WTC11 (cell line): ENCODE measurements around the gene FLRT3. TPM values are rescaled to one million over a fixed set of nuclear protein-coding genes. Genes with fewer than 3 reads are reported as not detected.

Experiments
- ATAC-seq: fragments of 200-7000 bp; cut with Tn5 transposase; 2 replicates; pipeline ENCODE4 v1.10.0; 2021; ENCODE audit warnings: mild to moderate bottlenecking, moderate library complexity
- CTCF ChIA-PET: fragments of 300-600 bp; sonication (Branson Sonifier 250); formaldehyde crosslinking; loops from one replicate; lab custom pipeline; 2021; ENCODE audit warnings: antibody characterized with exemption; lab: Charles Lee
- POLR2A ChIA-PET: fragments of 350-600 bp; sonication (Branson Sonifier 250); formaldehyde crosslinking; loops from one replicate; lab custom pipeline; 2021; ENCODE audit warnings: antibody characterized with exemption; lab: Charles Lee
- DNase-seq: peaks from one replicate; pipeline ENCODE4 v3.0.0; 2021; ENCODE audit warnings: low spot score
- H3K27ac Mint-ChIP-seq: 2 replicates; pipeline ENCODE4 v1.8.0; 2021; ENCODE audit warnings: mixed read lengths
- H3K27me3 Mint-ChIP-seq: 2 replicates; pipeline ENCODE4 v1.8.0; 2021; ENCODE audit warnings: low read depth, mild to moderate bottlenecking, moderate library complexity, mixed read lengths
- H3K36me3 Mint-ChIP-seq: 2 replicates; pipeline ENCODE4 v1.8.0; 2021; ENCODE audit warnings: mixed read lengths
- H3K4me1 Mint-ChIP-seq: 2 replicates; pipeline ENCODE4 v1.8.0; 2022; ENCODE audit warnings: mixed read lengths
- H3K4me3 Mint-ChIP-seq: 2 replicates; pipeline ENCODE4 v1.8.0; 2021; ENCODE audit warnings: mild to moderate bottlenecking, moderate library complexity, mixed read lengths
- H3K9me3 Mint-ChIP-seq: 2 replicates; pipeline ENCODE4 v1.8.0; 2021; ENCODE audit warnings: mixed read lengths
- ATF1 ChIP-seq: sonication (generic); formaldehyde crosslinking; IDR thresholded peaks from 2 replicates; pipeline ENCODE4 v1.8.1; 2023; ENCODE audit warnings: mild to moderate bottlenecking, moderate library complexity, missing genetic modification reagents
- ELF4 ChIP-seq: sonication (generic); formaldehyde crosslinking; IDR thresholded peaks from 2 replicates; pipeline ENCODE4 v1.8.1; 2022; ENCODE audit warnings: low read depth, mild to moderate bottlenecking, moderate library complexity, missing genetic modification reagents
- EMX1 ChIP-seq: fragments of 250-450 bp; sonication (Bioruptor Pico); IDR thresholded peaks from 2 replicates; pipeline ENCODE4 v1.8.0; 2021; ENCODE audit warnings: mild to moderate bottlenecking
- ETV6 ChIP-seq: sonication (generic); formaldehyde crosslinking; IDR thresholded peaks from 2 replicates; pipeline ENCODE4 v1.8.1; 2022; ENCODE audit warnings: mild to moderate bottlenecking, missing genetic modification reagents
- FOXP1 ChIP-seq: sonication (generic); formaldehyde crosslinking; IDR thresholded peaks from 2 replicates; pipeline ENCODE4 v1.8.0; 2022; ENCODE audit warnings: missing genetic modification reagents, mild to moderate bottlenecking, moderate library complexity, borderline replicate concordance
- GABPB1 ChIP-seq: sonication (generic); formaldehyde crosslinking; IDR thresholded peaks from 2 replicates; pipeline ENCODE4 v1.8.1; 2023; ENCODE audit warnings: mild to moderate bottlenecking, missing genetic modification reagents
- JUN ChIP-seq: sonication (generic); formaldehyde crosslinking; IDR thresholded peaks from 2 replicates; pipeline ENCODE4 v1.8.0; 2023; ENCODE audit warnings: mild to moderate bottlenecking, missing genetic modification reagents
- NFE2L1 ChIP-seq: sonication (generic); formaldehyde crosslinking; IDR thresholded peaks from 2 replicates; pipeline ENCODE4 v1.8.1; 2023; ENCODE audit warnings: missing genetic modification reagents
- NR1H2 ChIP-seq: sonication (generic); formaldehyde crosslinking; IDR thresholded peaks from 2 replicates; pipeline ENCODE4 v1.9.0; 2021; ENCODE audit warnings: mild to moderate bottlenecking, moderate library complexity, missing genetic modification reagents
- NR3C1 ChIP-seq: sonication (generic); formaldehyde crosslinking; conservative IDR thresholded peaks from 2 replicates; pipeline ENCODE4 v1.8.1; 2023; ENCODE audit warnings: low read depth, mild to moderate bottlenecking, missing genetic modification reagents
- RELA ChIP-seq: sonication (generic); formaldehyde crosslinking; IDR thresholded peaks from 2 replicates; pipeline ENCODE4 v1.8.1; 2022; ENCODE audit warnings: missing genetic modification reagents, mild to moderate bottlenecking, borderline replicate concordance
- SMAD4 ChIP-seq: sonication (generic); formaldehyde crosslinking; IDR thresholded peaks from 2 replicates; pipeline ENCODE4 v1.8.0; 2022; ENCODE audit warnings: mild to moderate bottlenecking, missing genetic modification reagents
- total RNA-seq: library from RNA; stranded (reverse); gene quantifications from 3 replicates; pipeline ENCODE4 v1.2.3, GENCODE V29; 2021
- TF ChIP-seq, protein P1 (sequence below): sonication (generic); formaldehyde crosslinking; IDR thresholded peaks from 2 replicates; pipeline ENCODE4 v1.8.1; 2022; ENCODE audit warnings: missing genetic modification reagents, borderline replicate concordance
- TF ChIP-seq, protein P2 (sequence below): sonication (generic); formaldehyde crosslinking; IDR thresholded peaks from 2 replicates; pipeline ENCODE4 v1.8.0; 2022; ENCODE audit warnings: missing genetic modification reagents
- TF ChIP-seq, protein P3 (sequence below): fragments of 250-450 bp; sonication (Bioruptor Pico); IDR thresholded peaks from 2 replicates; pipeline ENCODE4 v2.1.2; 2022; ENCODE audit warnings: mild to moderate bottlenecking, moderate library complexity
- TF ChIP-seq, protein P4 (sequence below): sonication (generic); formaldehyde crosslinking; IDR thresholded peaks from 2 replicates; pipeline ENCODE4 v1.8.1; 2023; ENCODE audit warnings: mild to moderate bottlenecking, missing genetic modification reagents, moderate library complexity
- TF ChIP-seq, protein P5 (sequence below): sonication (generic); formaldehyde crosslinking; IDR thresholded peaks from 2 replicates; pipeline ENCODE4 v1.8.0; 2022; ENCODE audit warnings: mild to moderate bottlenecking, missing genetic modification reagents
- TF ChIP-seq, protein P6 (sequence below): sonication (generic); formaldehyde crosslinking; IDR thresholded peaks from 2 replicates; pipeline ENCODE4 v1.8.1; 2023; ENCODE audit warnings: mild to moderate bottlenecking, missing genetic modification reagents
- TF ChIP-seq, protein P7 (sequence below): sonication (generic); formaldehyde crosslinking; IDR thresholded peaks from 2 replicates; pipeline ENCODE4 v1.8.1; 2022; ENCODE audit warnings: mild to moderate bottlenecking, missing genetic modification reagents, moderate library complexity, borderline replicate concordance
- TF ChIP-seq, protein P8 (sequence below): fragments of 250-450 bp; sonication (Bioruptor Pico); IDR thresholded peaks from 2 replicates; pipeline ENCODE4 v1.8.0; 2021; ENCODE audit warnings: mild to moderate bottlenecking

The FLRT3 gene
- total RNA-seq, 1 experiment from 2014 or later = 0.79 TPM

DNA sequence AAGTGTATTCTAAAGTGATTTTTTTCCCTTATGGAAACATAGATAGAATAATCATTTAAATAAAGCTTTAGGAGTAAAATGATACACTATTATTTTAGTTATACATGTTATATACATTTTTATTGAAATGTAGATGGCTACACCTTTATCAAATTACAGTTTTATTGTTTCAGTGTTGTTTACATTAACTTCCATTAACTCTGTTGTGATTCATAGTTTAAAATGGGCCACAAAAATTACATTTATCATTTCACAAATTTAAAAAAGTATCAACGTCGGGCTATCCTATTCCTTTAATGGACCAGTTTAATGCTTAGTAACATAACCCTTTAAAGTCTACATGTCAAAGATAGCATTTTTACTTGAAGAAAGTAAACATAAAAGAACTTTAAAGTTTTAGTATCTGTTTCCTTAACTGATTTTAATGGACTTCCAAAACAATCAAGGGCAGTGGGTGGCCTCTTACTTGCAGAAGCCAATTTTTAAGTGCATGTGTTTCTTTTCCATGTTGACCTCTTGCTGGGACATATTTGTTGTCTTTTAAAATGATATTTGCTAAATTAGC is 47.8 kb upstream of the FLRT3 start:
- TF ChIP-seq JUN (no peak), GABPB1 (CRISPR knock-in tag) (no peak), ETV6 (CRISPR knock-in tag) (no peak), FOXP1 (no peak), ELF4 (no peak)
- TF ChIP-seq, protein P1, sequence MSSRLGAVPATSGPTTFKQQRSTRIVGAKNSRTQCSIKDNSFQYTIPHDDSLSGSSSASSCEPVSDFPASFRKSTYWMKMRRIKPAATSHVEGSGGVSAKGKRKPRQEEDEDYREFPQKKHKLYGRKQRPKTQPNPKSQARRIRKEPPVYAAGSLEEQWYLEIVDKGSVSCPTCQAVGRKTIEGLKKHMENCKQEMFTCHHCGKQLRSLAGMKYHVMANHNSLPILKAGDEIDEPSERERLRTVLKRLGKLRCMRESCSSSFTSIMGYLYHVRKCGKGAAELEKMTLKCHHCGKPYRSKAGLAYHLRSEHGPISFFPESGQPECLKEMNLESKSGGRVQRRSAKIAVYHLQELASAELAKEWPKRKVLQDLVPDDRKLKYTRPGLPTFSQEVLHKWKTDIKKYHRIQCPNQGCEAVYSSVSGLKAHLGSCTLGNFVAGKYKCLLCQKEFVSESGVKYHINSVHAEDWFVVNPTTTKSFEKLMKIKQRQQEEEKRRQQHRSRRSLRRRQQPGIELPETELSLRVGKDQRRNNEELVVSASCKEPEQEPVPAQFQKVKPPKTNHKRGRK (CRISPR knock-in tag) = no peak
- TF ChIP-seq, protein P2, sequence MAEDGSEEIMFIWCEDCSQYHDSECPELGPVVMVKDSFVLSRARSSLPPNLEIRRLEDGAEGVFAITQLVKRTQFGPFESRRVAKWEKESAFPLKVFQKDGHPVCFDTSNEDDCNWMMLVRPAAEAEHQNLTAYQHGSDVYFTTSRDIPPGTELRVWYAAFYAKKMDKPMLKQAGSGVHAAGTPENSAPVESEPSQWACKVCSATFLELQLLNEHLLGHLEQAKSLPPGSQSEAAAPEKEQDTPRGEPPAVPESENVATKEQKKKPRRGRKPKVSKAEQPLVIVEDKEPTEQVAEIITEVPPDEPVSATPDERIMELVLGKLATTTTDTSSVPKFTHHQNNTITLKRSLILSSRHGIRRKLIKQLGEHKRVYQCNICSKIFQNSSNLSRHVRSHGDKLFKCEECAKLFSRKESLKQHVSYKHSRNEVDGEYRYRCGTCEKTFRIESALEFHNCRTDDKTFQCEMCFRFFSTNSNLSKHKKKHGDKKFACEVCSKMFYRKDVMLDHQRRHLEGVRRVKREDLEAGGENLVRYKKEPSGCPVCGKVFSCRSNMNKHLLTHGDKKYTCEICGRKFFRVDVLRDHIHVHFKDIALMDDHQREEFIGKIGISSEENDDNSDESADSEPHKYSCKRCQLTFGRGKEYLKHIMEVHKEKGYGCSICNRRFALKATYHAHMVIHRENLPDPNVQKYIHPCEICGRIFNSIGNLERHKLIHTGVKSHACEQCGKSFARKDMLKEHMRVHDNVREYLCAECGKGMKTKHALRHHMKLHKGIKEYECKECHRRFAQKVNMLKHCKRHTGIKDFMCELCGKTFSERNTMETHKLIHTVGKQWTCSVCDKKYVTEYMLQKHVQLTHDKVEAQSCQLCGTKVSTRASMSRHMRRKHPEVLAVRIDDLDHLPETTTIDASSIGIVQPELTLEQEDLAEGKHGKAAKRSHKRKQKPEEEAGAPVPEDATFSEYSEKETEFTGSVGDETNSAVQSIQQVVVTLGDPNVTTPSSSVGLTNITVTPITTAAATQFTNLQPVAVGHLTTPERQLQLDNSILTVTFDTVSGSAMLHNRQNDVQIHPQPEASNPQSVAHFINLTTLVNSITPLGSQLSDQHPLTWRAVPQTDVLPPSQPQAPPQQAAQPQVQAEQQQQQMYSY (CRISPR knock-in tag) = no peak
- Mint-ChIP-seq H3K4me3 (no peak overlapping the region), H3K4me1 (peaks cover 16% of the 10 kb centered on the region), H3K9me3 (peaks cover 4% of the 10 kb centered on the region), H3K36me3 (peaks cover 5% of the 10 kb centered on the region; the same call in 1 of the 2 replicates), H3K27me3 (no peaks in the 10 kb centered on the region), H3K27ac (no peak overlapping the region)
- DNase-seq (no peak), ATAC-seq (no peak)
- ChIA-PET POLR2A (no interaction called here), CTCF (no interaction called here)

DNA sequence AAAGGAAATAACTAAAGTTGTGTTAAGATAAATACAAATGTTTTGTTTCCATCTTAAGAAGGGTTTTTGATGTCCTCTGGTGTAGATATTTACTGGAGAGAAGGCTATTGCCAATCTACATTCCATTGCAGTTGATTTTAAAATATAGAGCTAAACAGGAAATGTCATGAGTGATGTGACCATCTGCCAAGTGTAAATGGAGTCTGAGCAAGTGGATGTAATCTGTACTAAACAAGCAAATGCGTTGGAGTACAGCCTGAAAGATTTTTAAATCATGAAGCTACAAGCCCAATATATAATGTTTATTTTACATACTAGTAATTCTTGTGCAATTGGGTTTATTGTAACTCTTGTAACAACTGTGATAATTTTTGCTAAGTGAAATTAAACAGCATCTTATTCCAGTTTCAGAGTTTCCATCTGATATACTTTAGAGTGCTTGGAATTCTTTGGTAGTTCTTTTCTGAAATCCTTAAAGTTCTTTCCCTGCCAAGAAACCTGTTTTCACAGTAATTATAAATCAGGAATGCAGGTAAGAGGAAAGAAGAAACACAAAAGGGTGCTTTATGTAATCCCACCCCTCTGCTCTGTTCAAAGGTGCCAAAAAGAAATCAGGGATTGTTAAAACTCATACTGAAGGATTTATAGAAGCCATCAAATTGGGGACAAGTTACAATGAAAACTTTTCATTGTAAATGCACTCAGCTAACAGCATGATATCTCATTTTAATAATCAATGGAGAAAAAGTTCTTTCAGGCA is 47.2 kb upstream of the FLRT3 start:
- Mint-ChIP-seq H3K4me3 (no peak overlapping the region), H3K9me3 (peaks cover 4% of the 10 kb centered on the region), H3K36me3 (peaks cover 5% of the 10 kb centered on the region; the same call in 1 of the 2 replicates), H3K27me3 (no peaks in the 10 kb centered on the region), H3K27ac (no peak overlapping the region), H3K4me1 (peaks cover 16% of the 10 kb centered on the region)
- ChIA-PET CTCF (no interaction called here), POLR2A (no interaction called here)
- ATAC-seq (no peak), DNase-seq (no peak)
- TF ChIP-seq EMX1 (CRISPR knock-in tag) (no peak), ATF1 (CRISPR knock-in tag) (no peak), NR1H2 (CRISPR knock-in tag) (no peak), NR3C1 (no peak), NFE2L1 (no peak), ETV6 (CRISPR knock-in tag) (no peak), RELA (CRISPR knock-in tag) (no peak), SMAD4 (CRISPR knock-in tag) (no peak)
- TF ChIP-seq, protein P3, sequence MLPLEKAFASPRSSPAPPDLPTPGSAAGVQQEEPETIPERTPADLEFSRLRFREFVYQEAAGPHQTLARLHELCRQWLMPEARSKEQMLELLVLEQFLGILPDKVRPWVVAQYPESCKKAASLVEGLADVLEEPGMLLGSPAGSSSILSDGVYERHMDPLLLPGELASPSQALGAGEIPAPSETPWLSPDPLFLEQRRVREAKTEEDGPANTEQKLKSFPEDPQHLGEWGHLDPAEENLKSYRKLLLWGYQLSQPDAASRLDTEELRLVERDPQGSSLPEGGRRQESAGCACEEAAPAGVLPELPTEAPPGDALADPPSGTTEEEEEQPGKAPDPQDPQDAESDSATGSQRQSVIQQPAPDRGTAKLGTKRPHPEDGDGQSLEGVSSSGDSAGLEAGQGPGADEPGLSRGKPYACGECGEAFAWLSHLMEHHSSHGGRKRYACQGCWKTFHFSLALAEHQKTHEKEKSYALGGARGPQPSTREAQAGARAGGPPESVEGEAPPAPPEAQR (CRISPR knock-in tag) = no peak
- TF ChIP-seq, protein P4, sequence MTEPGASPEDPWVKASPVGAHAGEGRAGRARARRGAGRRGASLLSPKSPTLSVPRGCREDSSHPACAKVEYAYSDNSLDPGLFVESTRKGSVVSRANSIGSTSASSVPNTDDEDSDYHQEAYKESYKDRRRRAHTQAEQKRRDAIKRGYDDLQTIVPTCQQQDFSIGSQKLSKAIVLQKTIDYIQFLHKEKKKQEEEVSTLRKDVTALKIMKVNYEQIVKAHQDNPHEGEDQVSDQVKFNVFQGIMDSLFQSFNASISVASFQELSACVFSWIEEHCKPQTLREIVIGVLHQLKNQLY (CRISPR knock-in tag) = no peak
- TF ChIP-seq, protein P5, sequence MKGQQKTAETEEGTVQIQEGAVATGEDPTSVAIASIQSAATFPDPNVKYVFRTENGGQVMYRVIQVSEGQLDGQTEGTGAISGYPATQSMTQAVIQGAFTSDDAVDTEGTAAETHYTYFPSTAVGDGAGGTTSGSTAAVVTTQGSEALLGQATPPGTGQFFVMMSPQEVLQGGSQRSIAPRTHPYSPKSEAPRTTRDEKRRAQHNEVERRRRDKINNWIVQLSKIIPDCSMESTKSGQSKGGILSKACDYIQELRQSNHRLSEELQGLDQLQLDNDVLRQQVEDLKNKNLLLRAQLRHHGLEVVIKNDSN = no peak
- TF ChIP-seq, protein P6, sequence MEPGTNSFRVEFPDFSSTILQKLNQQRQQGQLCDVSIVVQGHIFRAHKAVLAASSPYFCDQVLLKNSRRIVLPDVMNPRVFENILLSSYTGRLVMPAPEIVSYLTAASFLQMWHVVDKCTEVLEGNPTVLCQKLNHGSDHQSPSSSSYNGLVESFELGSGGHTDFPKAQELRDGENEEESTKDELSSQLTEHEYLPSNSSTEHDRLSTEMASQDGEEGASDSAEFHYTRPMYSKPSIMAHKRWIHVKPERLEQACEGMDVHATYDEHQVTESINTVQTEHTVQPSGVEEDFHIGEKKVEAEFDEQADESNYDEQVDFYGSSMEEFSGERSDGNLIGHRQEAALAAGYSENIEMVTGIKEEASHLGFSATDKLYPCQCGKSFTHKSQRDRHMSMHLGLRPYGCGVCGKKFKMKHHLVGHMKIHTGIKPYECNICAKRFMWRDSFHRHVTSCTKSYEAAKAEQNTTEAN (CRISPR knock-in tag) = no peak
- TF ChIP-seq, protein P7, sequence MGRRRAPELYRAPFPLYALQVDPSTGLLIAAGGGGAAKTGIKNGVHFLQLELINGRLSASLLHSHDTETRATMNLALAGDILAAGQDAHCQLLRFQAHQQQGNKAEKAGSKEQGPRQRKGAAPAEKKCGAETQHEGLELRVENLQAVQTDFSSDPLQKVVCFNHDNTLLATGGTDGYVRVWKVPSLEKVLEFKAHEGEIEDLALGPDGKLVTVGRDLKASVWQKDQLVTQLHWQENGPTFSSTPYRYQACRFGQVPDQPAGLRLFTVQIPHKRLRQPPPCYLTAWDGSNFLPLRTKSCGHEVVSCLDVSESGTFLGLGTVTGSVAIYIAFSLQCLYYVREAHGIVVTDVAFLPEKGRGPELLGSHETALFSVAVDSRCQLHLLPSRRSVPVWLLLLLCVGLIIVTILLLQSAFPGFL (CRISPR knock-in tag) = no peak
- TF ChIP-seq, protein P8, sequence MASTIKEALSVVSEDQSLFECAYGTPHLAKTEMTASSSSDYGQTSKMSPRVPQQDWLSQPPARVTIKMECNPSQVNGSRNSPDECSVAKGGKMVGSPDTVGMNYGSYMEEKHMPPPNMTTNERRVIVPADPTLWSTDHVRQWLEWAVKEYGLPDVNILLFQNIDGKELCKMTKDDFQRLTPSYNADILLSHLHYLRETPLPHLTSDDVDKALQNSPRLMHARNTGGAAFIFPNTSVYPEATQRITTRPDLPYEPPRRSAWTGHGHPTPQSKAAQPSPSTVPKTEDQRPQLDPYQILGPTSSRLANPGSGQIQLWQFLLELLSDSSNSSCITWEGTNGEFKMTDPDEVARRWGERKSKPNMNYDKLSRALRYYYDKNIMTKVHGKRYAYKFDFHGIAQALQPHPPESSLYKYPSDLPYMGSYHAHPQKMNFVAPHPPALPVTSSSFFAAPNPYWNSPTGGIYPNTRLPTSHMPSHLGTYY (CRISPR knock-in tag) = no peak
